Activated CD4-positive, alpha-beta T cell treated with anti-CD3 and anti-CD28 coated beads, Interleukin-2, Interleukin-6, amounts not matched to agents 100 ng/mL and 50 ng/mL, durations not matched to agents 16 hours and 8 hours (primary cell): Measurements from ENCODE around the gene COPG1.

Source experiments
- DNase-seq: peaks from one replicate; pipeline ENCODE4 v3.0.0-alpha.2; 2020

Gene COPG1

DNA sequence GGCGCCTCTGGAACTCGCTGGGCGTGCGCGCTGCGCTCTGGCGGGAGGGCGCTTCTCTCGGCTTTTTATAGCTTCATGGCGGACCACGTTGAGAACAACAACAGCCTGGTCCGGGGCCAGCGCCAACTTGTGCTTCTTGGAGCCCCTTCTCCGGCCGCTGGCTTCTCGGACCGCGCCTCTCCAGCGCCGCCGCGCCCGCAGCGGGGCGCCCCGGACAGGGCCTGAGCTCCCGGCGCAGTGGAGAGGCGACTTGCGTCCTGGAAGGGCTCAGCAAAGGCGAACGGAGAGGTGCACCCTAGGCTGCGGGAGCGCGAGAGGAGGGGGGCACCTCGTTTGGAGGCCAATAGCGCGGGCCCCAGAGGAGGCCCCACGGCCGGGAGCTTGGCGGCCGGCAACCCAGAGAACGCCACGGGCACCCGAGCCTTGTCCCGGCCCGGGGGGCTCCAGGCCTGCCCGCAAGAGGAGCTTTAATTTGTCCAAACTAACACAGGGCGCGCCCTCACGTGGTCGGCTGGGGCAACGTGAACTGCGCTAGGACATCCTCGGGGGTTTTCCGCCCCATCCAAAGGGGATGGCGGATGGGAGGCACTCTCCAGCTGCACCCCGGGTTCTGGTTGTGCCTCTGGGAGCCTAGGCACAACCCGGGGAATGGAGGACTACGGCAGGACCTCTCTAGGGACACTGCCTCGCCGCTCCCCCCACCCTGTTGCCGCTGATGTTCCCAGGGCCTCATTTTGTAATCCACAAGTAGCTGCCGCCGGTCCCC, 67.0 kb downstream of the COPG1 start:
- peak; percentile 92 for DNase-seq

DNA sequence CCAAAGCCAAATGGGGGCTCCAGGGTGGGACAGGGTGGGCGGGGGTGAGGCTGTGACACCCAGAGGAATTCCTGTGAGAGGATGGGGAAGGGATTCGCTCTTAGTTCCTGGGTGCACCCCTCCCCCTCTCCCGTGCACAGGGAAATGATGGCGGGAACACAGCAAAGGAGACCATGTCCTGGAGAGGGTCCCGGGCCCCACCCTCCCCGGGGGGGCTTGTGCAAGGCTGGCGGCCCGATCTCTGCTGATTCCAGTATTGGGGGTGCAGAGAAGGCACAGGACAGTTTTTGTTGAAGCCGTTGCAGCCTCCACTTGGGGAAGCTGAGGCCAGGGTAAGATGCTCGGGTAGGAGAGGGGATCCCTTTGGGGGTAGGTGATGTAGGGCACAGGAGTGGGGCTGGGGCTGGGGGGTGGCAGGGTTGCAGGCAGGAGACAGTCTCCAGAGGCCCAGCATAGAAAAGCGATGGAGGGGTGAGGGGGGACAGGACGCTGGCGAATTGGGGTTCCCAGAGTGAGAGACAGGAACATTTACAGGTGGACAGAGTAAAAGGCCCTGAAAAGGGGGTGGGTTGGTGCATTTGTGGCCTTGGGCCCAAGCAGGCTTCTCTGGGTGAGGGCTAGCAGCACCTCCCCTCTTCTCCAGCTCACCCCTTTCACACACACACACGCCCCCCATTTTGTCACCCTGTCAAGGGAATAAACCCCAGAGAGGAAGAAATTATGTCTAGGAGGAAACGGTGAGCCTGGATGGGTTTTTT, 67.8 kb downstream of the COPG1 start:
- DNase-seq = no peak

DNA sequence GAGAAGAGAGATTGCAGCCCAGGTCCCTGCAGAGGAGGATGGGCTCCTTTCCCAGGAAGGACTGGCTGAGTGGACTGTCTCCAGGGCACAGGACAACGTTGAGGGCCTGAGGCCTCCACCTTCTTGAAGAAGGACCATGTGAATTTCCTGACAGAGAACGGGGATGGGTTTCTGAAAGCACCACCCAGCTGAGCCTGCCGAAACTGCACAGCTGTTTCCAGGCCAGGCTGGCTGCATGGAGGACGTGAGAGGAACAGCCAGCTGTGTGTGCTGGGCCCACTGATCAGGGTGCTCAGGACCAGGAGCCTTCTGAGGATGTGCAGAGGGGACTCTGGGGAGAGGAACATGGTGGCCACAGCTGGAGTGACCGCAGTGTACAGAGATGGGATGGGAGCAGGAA, 68.4 kb downstream of the COPG1 start:
- no peak for DNase-seq

DNA sequence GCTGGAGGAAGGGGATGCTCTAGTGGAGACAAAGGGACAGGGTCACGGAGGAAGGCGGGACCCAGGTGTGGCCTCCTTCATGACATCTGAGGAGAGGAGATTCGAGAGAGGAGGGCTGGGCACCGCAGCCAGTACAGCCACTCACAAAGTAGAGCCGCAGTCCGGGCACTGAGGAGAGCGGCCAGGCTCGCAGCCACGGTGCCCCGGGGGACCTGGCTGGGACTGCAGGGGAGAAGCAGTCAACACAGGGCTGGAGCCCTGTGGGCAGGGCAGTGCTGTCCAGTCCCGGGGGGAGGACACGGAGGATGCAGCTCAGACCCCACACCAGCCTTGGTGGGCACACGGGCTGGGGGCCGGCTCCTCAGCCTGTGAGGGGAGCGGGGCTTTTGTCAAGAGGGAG, 69.5 kb downstream of the COPG1 start:
- no peak for DNase-seq

DNA sequence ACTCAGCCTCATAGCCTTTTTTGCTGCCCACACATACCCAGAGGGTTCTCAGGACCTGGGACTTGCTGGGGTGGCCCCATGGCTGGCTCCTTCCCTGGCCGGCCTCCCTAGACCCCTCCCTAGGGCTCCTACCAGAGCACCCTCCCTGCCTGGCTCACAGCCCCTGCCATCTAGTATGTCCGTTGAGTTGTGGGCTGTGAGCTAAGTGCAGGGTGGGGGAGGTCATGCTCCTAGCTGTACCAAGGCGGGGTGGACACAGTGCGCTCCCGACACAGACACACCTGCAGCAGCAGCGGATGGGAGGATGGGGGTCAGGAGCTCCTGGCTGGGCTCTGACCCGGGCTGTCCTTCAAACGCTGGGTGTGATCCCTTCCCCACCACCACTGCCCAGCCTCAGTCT, 70.9 kb downstream of the COPG1 start:
- no peak for DNase-seq

DNA sequence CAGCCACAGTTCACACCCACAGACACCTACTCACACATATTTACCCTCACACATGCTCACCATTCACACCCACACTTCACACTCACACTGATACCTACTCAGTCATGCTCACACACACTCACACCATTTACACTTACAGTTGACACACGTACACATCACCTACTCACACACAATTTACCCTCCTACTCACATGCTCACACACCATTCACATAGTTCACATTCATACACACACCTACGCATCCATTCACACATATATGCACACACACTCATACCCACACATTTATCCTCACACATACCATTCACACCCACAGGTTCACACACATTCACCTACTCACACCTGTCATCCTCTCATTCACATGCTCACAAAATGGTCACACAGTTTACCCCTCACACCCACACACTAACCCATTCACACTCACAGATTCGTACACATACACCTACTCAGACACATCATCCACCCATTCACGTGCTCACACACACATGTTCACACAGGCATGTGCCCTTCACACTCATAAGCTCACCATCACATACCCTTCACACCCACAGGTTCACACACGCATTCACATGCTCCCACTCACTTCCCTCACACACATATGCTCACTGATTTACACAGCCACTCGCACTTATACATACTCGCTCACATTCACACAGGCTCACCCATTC, 71.5 kb downstream of the COPG1 start:
- no peak for DNase-seq

DNA sequence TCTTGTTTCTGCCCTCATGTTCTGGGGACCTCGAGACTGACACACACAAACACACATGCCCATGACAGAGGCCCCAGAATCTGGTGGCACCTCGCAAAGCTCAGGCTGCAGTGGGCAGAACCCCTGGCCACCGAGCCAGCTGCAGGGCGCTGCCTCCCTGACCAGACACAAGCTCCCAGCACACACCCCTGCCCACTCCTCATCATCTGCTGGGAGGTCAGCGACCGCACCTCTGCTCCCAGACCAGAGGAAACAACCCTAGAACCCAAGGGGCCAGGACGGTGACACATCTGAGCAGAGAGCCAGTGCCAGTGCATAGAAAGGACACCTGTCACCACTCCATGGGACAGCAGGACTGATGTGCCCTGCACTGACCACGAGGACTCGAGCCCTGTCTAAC, 72.5 kb downstream of the COPG1 start:
- no peak for DNase-seq

DNA sequence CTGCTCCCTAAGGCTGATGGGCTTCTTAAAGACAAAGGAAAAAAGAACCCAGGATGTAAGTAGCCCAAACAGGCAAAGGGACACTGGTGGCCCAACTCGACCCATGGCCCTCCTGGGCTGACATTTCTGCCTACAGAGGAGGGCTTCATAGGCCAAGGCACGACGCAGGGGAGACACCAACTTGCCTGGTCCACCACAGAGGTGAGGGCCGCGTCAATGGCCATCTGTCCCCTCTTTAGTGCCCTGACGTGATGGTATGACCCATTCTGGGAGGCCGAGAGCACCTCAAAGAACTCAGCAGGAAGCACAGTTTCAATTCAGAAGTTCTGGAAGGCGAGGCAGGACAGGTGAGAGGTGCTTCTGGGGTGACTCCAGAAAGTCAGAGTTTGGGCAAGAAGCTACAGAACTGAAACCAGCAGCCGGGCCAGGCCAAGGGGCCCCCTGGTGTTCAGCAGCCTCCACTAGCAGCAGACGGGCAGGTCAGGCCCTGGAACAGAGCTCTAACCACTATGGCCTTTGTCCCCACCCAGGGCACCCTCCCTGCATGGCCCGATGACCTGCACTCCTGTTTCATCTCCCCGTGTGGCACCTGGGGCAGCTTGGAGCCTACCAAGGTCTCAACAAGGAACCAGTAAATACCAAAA, 74.4 kb downstream of the COPG1 start:
- no peak for DNase-seq

DNA sequence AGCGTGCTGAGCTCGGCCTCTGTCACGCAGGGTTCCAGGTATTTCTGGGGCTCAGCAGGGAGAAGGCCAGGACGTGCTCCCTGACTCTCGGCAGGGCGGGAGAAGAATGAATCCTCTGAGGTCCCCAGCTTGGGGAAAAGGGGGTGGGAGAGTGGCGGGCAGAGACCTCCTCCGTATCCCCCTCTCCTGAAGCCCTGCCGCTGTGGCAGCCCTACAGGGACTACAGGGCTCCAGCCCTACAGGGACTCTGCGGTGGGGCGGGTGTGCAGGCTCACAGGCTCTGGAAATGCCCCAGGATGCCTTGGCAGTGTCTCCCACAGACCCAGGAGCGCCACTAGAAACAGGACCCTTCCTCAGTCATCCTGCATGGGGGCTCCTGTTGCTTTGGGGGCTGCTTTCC, 75.4 kb downstream of the COPG1 start:
- DNase-seq = no peak

DNA sequence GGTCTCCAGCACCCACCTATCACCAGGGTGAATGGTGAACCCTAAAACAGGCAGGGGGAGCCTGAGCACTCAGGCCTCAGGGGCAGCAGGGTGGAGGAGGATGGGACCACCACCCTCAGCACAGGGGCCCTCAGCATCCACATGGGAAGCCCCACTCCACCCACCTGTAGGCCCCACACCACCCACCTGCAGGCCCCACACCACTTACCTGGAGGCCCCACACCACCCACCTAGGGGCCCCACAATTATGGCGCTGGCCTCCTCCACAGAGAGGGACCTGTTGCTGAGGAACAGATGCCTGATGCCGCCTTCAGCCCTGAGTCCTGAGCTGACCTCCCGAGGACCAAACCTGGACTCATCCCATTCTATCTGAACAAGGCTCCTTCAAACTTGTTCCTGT, 76.0 kb downstream of the COPG1 start:
- DNase-seq = no peak

DNA sequence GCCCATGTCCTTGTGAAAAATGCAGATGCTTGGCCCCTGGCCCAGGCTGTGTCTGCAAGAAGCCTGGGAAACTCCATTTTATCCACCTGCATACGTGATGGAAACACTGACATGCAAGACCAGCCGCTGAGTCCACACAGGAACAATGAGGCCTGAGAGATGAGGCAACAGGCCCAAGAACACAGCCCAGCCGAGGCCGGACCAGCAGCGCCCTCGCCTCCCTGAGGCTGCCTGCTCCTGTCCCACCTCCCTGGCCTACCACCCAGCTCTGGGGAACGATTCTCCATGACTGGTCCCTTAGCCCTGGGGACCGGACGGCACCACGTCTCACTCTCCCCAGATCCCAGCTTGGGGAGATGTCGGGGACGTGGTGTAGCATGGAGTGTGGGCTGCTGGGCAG, 76.7 kb downstream of the COPG1 start:
- no peak for DNase-seq

DNA sequence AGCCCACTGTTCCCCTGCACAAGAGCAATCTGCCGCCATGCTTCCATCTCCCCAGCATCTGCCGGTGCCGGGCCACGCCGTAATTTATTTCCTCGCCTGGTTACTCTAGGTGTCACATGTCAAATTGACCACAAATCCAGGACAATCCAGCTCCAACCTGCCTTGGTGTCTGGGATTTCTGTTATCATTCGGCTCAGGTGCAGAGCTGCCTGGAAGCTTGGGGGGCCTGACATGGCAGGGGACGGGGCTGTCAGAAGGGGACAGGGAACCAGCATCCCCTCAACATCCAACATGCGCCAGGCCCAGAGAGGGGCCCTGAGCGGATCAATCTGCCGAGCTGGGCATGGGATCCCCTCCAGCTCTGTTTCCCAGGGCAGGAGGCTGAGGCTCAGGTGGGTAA, 77.2 kb downstream of the COPG1 start:
- DNase-seq = no peak
